Stromal cell of bone marrow (primary cell): ENCODE results near the gene ANKRA2.
"Not testable (repeated sequence)": the region's sequence is repeated elsewhere in the genome, so short reads cannot be mapped to it uniquely, and the experiment has no call there.

Source experiments
- DNase-seq: peaks from one replicate; pipeline ENCODE4 v3.0.0-alpha.2; 2012; ENCODE audit warnings: low read depth

Gene ANKRA2

DNA sequence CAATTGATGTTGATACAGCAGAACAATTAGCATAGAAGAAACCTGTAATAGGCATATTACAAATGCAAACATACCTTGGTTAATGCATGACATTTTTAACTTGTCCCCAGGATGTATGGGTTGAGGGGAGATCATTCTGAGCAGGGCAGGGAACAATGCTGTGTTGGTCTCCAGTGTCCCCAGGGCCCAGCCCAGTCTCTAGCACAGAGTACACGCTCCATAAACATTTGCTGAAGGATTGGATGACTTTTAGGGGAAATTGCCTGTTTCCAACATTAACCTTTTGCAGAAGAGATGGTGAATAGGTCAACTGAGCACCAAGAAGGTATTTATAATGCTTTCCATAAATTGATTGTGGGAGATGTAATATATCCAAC lies 20.0 kb downstream of the ANKRA2 start:
- DNase-seq: no peak

DNA sequence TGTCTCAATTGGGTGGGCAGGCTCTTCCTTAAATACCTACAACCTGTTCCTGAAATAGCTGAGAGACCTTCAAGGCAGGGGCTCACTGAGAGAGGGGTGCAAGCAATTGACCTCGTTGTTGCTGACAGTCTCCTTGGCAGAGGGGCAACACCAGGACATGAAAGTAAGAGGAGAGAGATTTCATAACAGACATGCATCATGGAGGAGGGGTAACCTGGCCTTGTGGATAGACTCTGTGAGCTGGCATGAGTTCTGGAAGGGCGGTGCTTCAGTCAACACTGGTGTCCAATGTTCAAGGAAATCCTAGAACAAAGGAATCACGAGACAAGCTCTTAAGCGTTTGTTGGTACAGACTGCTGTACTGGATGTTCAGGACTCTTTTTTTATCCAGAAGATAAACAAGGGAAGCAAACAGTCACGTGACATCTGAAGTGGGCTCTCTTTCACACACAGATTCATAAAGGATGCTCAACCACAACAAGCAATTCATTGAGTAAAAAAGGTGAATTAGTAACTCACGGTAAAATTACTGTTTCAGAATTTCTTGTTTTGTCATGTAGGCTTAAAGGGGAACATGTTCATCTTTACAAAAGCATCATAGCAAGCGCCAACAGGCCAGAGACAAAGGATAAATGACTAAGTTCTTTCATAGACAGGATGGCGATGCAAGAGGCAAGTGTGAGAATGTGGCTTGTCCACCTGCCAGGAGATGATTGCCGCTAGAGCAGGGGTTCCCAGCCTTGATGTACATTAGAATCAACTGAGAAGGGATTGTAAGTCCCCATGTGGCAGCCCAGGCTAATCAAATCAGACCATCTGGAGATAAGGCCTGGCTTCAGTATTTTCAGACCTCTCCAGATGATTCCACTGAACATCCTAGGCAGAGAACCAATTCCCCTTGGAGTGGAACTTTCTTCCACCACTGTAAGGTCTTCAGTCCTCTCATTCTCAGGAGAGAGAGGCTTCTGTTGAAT lies 20.7 kb downstream of the ANKRA2 start:
- no peak for DNase-seq

DNA sequence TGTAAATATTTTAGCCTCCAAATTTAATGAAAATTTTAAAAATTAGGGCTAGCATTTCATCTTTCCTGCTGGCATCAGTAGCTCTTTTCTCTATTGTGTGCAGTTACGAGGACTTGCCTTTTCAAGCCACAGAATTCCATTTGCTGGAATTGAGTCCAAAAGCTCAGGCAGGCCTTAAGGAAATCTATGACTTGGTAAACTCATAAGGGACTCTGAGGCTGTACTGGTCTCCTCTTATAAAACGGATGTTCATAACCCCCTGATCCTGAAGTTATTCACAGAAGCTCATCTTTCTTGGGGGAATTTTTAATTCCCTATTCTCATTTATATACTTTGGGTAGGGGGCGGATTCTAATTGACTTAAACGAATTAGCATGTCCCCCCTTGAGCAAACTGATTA lies 23.4 kb downstream of the ANKRA2 start:
- DNase-seq: no peak

DNA sequence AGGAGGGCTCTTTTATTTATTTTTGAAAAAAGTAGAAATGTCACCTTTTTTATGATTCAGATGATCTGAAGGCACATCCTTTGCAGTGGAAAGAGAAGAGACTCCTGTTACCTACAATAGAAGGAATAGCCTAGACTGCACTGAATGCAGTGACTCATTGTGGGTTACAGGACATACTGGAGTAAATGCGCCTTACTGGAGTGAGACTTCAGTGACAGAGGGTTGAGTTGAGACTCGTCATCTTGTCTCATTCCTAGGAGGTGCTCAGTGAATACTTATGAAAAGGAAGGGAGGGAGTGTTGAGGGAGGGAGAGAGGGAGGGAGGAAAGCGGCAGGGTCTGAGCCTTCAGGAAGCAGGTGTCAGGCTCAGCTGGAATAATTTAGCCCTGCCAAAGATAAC lies 25.2 kb downstream of the ANKRA2 start:
- no peak for DNase-seq

DNA sequence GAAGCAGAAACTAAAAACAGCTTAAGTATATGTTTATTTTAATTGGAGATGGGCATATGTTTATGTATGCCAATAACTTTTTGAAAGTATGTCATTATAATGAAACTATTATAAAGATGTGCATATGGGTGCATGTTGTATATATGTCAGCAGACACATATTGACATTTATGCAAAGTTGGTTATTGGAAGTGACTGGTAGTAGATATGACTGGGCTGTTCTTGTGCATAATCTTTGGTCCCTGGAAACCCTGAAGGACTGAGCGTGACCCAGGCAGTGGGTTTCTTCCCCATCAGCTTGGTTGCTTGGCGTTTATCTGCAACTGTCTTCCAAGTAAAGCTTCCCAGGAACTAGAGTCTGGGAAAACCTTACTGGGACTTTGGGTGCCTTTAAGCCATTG lies 25.7 kb downstream of the ANKRA2 start:
- DNase-seq: no peak

DNA sequence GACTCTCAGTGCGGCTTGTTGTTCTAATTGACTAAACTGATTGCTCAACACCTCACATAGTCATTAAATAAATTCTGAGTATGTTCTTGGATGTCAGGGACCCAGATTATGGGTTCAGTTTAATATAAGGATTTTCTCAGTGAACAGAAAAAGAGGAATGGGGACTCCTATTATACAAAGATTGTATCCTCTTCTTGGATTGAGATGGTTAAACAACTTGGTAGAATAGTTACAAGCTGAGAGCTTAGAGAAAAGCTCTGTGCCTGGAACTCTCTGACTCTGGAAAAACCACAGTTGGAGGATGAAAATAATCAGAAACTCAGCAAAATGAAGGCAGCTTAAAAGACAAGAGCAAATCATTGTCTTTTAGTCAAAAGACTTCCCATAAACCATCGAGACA lies 30.5 kb downstream of the ANKRA2 start:
- no peak for DNase-seq

DNA sequence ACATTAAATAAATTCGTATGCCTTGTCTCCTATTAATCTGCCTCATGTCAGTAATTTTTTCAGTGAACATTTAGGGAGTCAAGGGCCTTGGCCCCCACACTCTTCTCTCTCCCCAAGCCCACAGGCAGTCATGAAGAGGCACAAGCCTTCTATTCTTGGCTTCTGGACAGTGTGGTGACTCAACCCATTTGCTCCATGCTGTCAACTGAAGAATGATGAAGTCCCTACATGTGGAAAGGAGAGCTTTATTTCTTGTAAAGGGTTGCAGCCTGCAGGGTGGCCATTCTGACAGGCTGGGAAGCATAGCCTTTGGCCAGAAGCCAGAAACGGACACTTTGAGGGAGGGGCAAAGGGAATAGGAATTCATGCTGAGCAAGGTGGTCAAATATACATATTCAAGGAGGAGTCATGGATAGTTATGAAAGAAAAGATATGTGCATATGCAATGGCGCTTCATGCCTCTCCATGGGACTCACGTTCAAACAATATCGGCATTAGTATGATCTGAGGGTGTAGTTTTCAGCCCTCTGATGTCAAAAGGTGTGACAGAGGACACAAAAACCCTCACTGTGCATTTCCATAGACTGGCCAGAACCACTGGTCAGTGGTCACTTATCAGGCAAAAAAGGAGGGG lies 31.3 kb downstream of the ANKRA2 start:
- DNase-seq: peak; percentile 36

DNA sequence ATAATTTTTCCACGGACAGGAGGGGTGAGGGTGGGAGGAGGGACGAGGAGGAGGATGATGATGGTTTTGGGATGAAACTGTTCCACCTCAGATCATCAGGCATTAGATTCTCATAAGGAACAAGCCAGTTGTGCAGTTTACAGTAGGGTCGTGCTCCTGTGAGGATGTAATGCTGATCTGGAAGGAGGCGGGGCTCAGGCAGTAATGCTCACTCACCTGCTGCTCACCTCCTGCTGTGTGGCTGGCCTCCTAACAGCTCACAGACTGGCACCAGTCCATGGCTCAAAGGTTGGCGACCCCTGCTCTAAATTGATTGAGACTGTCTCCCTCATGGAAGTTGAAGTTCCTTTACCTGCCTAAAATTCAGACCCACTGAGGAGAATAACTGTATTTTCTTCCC lies 33.2 kb downstream of the ANKRA2 start:
- no peak for DNase-seq

DNA sequence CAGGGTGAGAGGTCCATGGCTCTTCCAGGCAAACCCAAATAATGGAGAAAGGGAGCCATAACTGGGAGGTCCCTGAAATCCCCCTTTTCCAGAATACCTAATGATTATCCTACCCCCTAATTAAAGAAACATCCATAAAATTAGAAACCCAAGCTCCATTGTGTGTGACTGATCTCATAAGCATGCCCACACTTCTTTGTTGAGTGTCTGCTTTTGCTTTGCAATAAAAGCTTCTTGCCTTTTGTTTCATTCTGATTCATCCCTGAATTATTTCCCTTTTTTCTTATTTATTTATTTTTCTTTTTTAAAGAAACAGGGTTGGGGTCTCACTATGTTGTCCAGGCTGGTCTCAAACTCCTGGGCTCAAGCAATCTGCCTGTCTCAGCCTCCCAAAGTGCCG lies 34.1 kb downstream of the ANKRA2 start:
- no peak for DNase-seq

DNA sequence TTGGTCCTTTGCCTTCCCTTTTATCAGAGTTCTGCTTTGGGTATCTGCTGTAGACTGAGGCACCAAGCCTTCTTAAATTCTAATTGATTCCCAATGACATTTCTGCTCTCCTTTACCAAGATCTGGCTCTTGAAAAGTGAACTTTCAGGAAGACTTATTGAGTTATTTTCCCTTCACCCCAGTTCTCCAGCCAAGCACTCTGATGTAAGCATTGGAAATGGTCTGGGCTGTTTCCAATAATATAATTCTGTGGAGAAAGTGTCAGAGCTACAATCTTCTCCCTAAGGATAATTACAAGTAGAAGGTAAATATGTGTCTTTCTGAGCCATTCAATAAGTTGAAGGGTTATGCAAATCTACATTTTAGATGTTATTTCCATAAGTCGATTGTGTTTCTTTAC lies 36.4 kb downstream of the ANKRA2 start:
- no peak for DNase-seq

DNA sequence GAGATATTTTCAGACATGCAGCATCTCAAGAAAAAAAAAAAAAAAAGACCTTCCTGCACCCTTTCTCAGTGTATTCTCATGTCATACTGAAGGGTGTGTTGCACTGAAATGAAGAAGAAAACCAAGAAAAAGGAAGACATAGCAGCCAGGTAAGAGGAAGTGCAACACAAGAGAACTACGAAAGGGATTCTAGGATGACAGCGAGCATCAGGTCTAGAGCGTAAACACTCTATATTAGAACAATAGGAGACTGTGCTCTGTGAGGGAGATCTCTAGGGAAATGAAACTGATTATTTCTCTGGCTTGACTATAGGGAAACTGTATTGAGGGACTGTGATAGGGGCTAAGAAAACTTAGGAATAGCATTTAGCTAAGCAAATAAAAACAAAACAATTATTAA lies 37.2 kb downstream of the ANKRA2 start:
- DNase-seq: no peak

DNA sequence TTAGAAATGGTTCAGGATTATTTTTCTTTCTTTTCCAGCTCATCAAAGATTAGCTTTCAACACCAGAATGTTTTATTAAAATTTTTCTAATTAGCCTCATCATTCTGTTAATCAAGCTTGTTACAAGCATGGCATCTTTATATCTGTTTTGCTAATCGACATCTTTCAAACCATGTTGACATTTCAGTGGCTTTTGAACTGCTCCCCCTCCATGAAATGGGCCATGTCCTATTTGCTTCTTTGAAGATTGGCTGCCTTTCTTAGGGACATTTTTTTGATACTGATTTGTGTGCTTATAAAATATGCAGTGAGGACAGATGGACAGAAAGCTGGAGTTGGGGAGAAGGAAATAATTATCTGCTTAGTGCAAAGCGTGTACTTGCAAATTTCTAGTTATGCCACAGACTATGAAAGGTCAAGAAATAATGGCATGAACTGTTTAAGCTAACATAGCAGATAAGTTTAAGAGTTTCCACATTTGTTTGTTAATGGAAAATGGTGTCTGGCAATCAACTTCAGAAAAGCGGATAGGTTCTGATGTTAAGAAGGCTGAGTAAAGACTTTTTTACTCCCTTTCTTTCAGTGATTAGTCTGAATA lies 39.7 kb downstream of the ANKRA2 start:
- no peak for DNase-seq

DNA sequence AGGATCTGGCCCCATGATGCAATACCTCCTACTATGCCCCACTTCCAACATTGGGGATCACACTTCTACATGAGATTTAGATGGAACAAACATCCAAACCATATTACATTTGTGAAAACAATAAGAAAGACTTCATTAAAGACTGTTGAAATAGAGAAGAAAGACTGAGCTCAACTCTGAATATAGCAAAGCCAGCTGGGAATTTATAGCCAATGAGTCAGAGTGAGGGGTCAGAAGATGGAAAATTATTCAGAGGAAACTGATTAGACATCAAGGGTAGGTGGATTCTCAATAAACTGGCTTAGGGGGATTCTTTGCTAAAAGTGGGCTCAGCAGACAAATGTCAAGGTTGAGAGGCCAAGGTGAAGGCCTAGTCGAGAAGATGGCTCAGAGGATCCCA lies 41.6 kb downstream of the ANKRA2 start:
- DNase-seq: no peak

DNA sequence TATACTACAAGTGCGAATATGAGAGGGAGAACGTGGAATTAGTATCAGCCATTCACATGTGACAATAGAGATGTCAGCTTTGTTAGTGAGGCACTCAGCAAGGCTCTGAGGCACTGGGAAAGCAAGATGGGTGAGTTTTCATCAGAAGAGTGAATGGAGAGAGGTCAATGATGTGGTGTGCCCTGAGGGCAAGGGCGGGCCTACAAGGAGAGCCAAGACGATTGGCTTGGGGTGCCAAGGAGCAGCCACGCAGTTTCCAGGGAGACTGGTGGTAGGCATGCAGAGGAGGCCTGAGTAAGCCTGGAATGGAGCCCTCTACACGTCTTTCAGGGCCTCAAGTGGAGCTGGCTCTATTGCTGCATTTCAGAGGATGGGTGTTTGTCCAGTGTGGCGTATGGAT lies 42.5 kb downstream of the ANKRA2 start:
- no peak for DNase-seq

DNA sequence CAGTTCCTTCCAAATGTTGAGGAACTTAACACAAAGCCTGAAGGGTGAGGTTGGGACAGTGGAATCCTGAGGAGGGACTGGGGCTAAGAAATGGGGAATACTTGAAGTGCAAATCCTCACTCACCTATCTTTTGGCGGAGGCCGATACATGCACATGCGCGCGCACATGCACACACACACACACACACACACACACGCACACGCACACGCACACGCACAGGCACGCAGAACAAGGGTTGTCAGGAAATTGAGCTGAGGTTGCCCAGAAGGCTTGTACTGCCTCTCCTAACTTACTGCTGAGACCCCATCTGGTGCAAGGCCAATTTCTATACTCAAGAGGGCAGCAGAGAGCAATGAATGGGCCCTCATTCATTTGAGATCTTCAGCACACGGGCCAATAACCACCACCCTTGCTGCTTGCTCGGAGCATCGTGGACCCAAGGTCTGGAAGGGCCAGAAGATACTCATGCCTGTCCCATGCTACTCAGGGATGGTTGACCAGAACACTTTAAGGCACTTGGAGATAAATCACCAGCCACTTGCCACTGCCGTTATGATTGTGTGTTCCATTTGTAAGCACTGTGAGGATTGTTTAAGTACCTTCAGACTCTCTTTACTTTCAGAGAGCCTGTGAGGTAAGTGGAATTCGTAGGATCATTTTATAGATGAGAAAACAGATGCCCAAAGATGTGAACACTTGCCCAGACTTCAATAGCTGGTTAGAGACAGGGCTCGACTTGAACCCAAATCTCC lies 45.7 kb downstream of the ANKRA2 start:
- DNase-seq: peak; percentile 63

DNA sequence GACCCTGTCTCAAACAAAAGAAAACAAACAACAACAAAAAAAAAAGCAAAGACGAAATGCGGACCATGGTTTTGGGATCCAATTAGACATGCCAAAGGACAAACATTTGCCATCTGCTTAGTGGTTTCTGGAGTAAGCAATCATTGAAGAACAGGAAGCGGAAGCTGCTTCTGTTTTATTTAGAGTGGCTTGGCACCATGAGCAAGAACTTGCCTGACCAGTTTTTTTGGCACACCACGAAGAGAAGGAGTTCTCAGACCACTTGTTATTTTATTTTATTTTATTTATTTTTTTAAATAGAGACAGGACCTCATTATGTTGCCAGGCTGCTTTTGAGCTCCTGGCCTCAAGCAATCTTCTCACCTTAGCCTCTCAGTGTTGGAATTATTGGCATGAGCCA lies 50.2 kb downstream of the ANKRA2 start:
- DNase-seq: no peak

DNA sequence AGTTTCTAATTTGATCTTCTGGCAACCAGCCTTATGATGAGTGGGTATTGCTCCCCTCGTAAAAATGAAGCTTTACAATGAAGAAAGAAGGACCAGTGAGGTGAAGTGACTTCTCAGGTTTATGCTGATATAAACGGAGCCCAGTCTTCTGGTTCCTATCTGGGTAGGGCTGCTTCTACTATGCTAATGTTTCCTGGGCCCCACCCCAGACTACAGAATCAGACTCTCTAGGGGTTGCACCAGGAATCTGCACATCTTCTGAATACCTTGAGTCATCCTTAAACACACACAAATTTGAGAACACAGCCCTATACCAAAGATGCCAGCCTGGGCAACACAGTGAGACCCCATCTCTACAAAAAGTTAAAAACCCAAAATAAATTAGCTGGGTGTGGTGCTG lies 51.0 kb downstream of the ANKRA2 start:
- no peak for DNase-seq

DNA sequence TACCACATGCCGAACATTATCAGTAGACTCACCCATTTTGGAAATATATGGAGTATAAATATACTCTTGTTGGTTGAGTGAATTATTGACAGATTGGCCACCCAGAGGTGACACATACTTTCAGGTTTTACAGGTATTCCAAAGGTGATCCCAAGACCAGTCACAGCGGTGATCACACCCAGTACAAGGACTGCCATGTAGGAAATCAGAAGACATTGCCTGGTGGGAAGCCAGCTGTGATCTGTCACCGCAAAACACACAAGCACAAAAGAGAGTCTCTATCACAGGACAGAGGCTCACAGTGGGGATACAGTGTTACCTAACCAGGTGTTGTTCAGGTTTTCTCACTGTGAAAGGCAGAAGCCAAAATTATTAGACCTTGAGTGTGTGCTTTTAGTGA lies 51.4 kb downstream of the ANKRA2 start:
- no peak for DNase-seq

DNA sequence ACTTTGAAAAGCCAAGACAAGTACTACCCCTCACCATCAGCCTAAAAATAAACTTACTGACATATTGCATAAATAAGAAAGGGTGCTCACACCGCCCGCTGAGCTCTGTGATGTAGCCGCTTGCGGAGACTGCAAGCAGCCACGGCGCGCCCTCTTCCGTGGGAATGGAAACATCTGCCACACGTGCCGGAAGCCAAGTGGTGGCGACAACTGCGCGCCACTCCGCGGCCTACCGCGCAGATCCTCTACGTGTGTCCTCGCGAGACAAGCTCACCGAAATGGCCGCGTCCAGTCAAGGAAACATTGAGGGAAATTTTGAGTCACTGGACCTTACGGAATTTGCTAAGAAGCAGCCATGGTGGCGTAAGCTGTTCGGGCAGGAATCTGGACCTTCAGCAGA lies 56.9 kb downstream of the ANKRA2 start:
- DNase-seq: not testable (repeated sequence)

DNA sequence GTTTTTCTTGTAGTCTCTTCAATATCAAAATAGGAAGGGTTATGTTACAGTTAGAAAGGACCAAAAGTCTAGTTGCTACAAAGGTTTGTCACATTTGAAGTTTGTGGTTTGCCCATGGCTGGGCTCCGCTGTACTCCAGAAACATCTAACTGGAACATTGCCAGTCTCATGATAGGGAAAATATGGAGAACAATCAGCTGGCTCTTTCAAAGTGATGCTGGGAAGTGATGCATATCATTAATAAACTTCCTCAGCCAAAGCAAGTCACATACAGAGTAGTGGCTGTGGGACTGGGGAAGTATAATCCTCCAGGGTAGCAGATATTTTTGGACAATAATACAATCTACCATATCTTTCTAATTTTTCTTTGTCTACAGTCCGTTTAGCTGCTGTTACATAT lies 58.4 kb downstream of the ANKRA2 start:
- DNase-seq: no peak

DNA sequence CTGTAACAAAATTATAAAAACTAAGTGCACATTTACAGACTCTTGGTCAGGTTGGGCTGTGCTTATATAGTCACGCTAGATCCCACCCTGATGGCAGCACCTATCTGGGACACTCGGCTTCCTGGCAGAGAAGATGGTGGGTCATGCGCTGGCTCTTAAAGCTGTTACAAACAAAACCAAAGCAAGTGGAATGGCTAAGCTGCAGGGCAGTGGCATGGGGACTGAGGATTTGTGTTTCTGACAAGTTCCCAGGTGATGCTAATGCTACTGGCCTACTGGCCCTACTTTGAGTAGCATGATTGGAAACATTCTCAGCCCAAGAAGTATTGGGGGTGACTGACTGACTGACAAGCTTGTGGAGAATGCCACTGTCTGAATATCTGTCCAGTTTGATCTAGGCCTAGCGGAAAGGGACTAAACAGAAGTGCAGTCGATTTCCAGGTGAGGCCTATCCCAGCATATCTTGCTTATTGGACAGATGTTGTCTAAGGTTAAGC lies 58.9 kb downstream of the ANKRA2 start:
- DNase-seq: no peak
